IPS-20b (cell line): ENCODE data around the gene FRMD1.

Source experiments
- H3K27ac ChIP-seq: one replicate; pipeline ENCODE4 v1.5.1; 2013; ENCODE audit warnings: low read length
- H3K27me3 ChIP-seq: 2 replicates; pipeline ENCODE4 v1.6.1; 2013; ENCODE audit warnings: mild to moderate bottlenecking, low read length, inconsistent platforms; ENCODE audit not compliant: insufficient read depth
- H3K36me3 ChIP-seq: 2 replicates; pipeline ENCODE4 v1.6.1; 2013; ENCODE audit warnings: low read depth, mild to moderate bottlenecking, inconsistent platforms, low read length, moderate library complexity; ENCODE audit not compliant: insufficient read depth
- H3K4me1 ChIP-seq: 2 replicates; pipeline ENCODE4 v1.6.1; 2013; ENCODE audit warnings: mild to moderate bottlenecking, control low read depth, inconsistent platforms, low read length, moderate library complexity; ENCODE audit not compliant: insufficient read depth
- H3K4me3 ChIP-seq: 2 replicates; pipeline ENCODE4 v1.5.1; 2013; ENCODE audit warnings: mild to moderate bottlenecking, low read length, inconsistent platforms
- H3K9ac ChIP-seq: 2 replicates; pipeline ENCODE4 v1.6.1; 2013; ENCODE audit warnings: low read depth, mild to moderate bottlenecking, inconsistent platforms, low read length, moderate library complexity
- H3K9me3 ChIP-seq: 2 replicates; pipeline ENCODE4 v1.6.1; 2013; ENCODE audit warnings: mild to moderate bottlenecking, low read depth, low read length, inconsistent platforms; ENCODE audit not compliant: insufficient read depth

FRMD1 gene

GRCh38 chr6:168048724-168049025 is 30.3 kb downstream of the FRMD1 start:
- no peaks in the 10 kb centered on the region for H3K36me3 ChIP-seq
- H3K4me3 ChIP-seq = no peak overlapping the region
- H3K9me3 ChIP-seq = no peaks in the 10 kb centered on the region
- no peaks in the 10 kb centered on the region for H3K4me1 ChIP-seq
- no peaks in the 10 kb centered on the region for H3K27me3 ChIP-seq
- H3K9ac ChIP-seq = no peak overlapping the region
- H3K27ac ChIP-seq = no peak overlapping the region

GRCh38 chr6:168047841-168048723 is 30.9 kb downstream of the FRMD1 start:
- Histone ChIP-seq H3K9me3 (no peaks in the 10 kb centered on the region), H3K4me3 (no peak overlapping the region), H3K36me3 (no peaks in the 10 kb centered on the region), H3K27ac (no peak overlapping the region), H3K9ac (no peak overlapping the region), H3K27me3 (no peaks in the 10 kb centered on the region), H3K4me1 (no peaks in the 10 kb centered on the region)

GRCh38 chr6:168046696-168047095 is 32.3 kb downstream of the FRMD1 start:
- H3K27me3 ChIP-seq = no peaks in the 10 kb centered on the region
- no peak overlapping the region for H3K4me3 ChIP-seq
- H3K27ac ChIP-seq = no peak overlapping the region
- H3K9ac ChIP-seq = no peak overlapping the region
- H3K4me1 ChIP-seq = no peaks in the 10 kb centered on the region
- H3K9me3 ChIP-seq = no peaks in the 10 kb centered on the region; the same call in 1 of the 2 replicates
- H3K36me3 ChIP-seq = no peaks in the 10 kb centered on the region

GRCh38 chr6:168045706-168046620 is 33.0 kb downstream of the FRMD1 start:
- Histone ChIP-seq H3K27ac (no peak overlapping the region), H3K4me3 (no peak overlapping the region), H3K27me3 (no peaks in the 10 kb centered on the region), H3K4me1 (no peaks in the 10 kb centered on the region), H3K36me3 (no peaks in the 10 kb centered on the region), H3K9ac (no peak overlapping the region), H3K9me3 (peaks cover 4% of the 10 kb centered on the region; the same call in 1 of the 2 replicates)

- H3K27ac ChIP-seq = no peak overlapping the region
- no peak overlapping the region for H3K9ac ChIP-seq
- H3K9me3 ChIP-seq = peaks cover 12% of the 10 kb centered on the region
- H3K4me3 ChIP-seq = no peak overlapping the region
- no peaks in the 10 kb centered on the region for H3K36me3 ChIP-seq
- no peaks in the 10 kb centered on the region for H3K4me1 ChIP-seq
- H3K27me3 ChIP-seq = no peaks in the 10 kb centered on the region
Observed at GRCh38 chr6:168045141-168045691, 33.8 kb downstream of the FRMD1 start.

GRCh38 chr6:168044521-168045130 is 34.4 kb downstream of the FRMD1 start:
- Histone ChIP-seq H3K27ac (no peak overlapping the region), H3K36me3 (no peaks in the 10 kb centered on the region), H3K9me3 (peaks cover 18% of the 10 kb centered on the region), H3K4me3 (no peak overlapping the region), H3K27me3 (no peaks in the 10 kb centered on the region), H3K4me1 (no peaks in the 10 kb centered on the region), H3K9ac (no peak overlapping the region)

GRCh38 chr6:168043848-168044415 is 35.1 kb downstream of the FRMD1 start:
- no peak overlapping the region for H3K27ac ChIP-seq
- no peaks in the 10 kb centered on the region for H3K27me3 ChIP-seq
- H3K4me3 ChIP-seq = no peak overlapping the region
- no peak overlapping the region for H3K9ac ChIP-seq
- peaks cover 25% of the 10 kb centered on the region for H3K9me3 ChIP-seq
- H3K4me1 ChIP-seq = no peaks in the 10 kb centered on the region
- H3K36me3 ChIP-seq = no peaks in the 10 kb centered on the region

GRCh38 chr6:168043193-168043847 is 35.7 kb downstream of the FRMD1 start:
- no peak overlapping the region for H3K9ac ChIP-seq
- H3K4me3 ChIP-seq = no peak overlapping the region
- no peaks in the 10 kb centered on the region for H3K27me3 ChIP-seq
- peaks cover 31% of the 10 kb centered on the region for H3K9me3 ChIP-seq
- no peaks in the 10 kb centered on the region for H3K36me3 ChIP-seq
- no peaks in the 10 kb centered on the region for H3K4me1 ChIP-seq
- H3K27ac ChIP-seq = no peak overlapping the region

- Histone ChIP-seq H3K36me3 (no peaks in the 10 kb centered on the region), H3K9ac (no peak overlapping the region), H3K4me3 (no peak overlapping the region), H3K27me3 (no peaks in the 10 kb centered on the region), H3K4me1 (no peaks in the 10 kb centered on the region), H3K9me3 (peaks cover 35% of the 10 kb centered on the region), H3K27ac (no peak overlapping the region)
Observed at GRCh38 chr6:168042426-168043192, 36.4 kb downstream of the FRMD1 start.

GRCh38 chr6:168041928-168042327 is 37.1 kb downstream of the FRMD1 start:
- H3K36me3 ChIP-seq = no peaks in the 10 kb centered on the region
- no peak overlapping the region for H3K9ac ChIP-seq
- no peaks in the 10 kb centered on the region for H3K27me3 ChIP-seq
- H3K9me3 ChIP-seq = peaks cover 35% of the 10 kb centered on the region
- no peak overlapping the region for H3K4me3 ChIP-seq
- H3K27ac ChIP-seq = no peak overlapping the region
- H3K4me1 ChIP-seq = no peaks in the 10 kb centered on the region
